Activated T-cell treated with anti-CD3 and anti-CD28 coated beads, Interleukin-2, amount 50 U/mL, for 72 hours (primary cell): ENCODE results near the gene ALG9. TPM values are rescaled to one million over a fixed set of nuclear protein-coding genes. Genes with fewer than 3 reads are reported as not detected.
"Not testable (repeated sequence)": the region's sequence is repeated elsewhere in the genome, so short reads cannot be mapped to it uniquely, and the experiment has no call there.

Source experiments
- ATAC-seq, 2 donors: fragments of 150-1000 bp; cut with Tn5 transposase; replicated peaks in 1 of 2; 2 replicates each; pipeline ENCODE4 v1.10.0; 2021; ENCODE audit warnings: moderate library complexity in 2 of 2, mild to moderate bottlenecking in 1 of 2
- DNase-seq, 2 donors: peaks; one replicate each; pipeline ENCODE4 v3.0.0; 2021 to 2022; ENCODE audit warnings: mixed read lengths in 1 of 2
- H3K27ac Mint-ChIP-seq: one replicate; pipeline ENCODE4 v1.8.0; 2022; ENCODE audit warnings: mild to moderate bottlenecking, moderate library complexity, mixed read lengths
- H3K27me3 Mint-ChIP-seq: one replicate; pipeline ENCODE4 v1.8.0; 2022; ENCODE audit warnings: low read depth, mixed read lengths
- H3K36me3 Mint-ChIP-seq, 2 donors: one replicate each; pipeline ENCODE4 v1.8.0; 2022; ENCODE audit warnings: mixed read lengths in 2 of 2, mild to moderate bottlenecking in 1 of 2; ENCODE audit not compliant: insufficient read depth in 2 of 2
- H3K4me1 Mint-ChIP-seq: one replicate; pipeline ENCODE4 v1.8.0; 2022; ENCODE audit warnings: low read depth, mixed read lengths
- H3K4me3 Mint-ChIP-seq, 2 donors: one replicate each; pipeline ENCODE4 v1.8.0; 2022; ENCODE audit warnings: mild to moderate bottlenecking in 2 of 2, mixed read lengths in 2 of 2, moderate library complexity in 2 of 2
- H3K9me3 Mint-ChIP-seq, 2 donors: one replicate each; pipeline ENCODE4 v1.8.0; 2022; ENCODE audit warnings: mixed read lengths in 2 of 2
- total RNA-seq, 2 donors: library from RNA; stranded (reverse); gene quantifications; one replicate each; pipeline ENCODE4 v1.2.3, GENCODE V29; 2022

ALG9 gene
- total RNA-seq, 2 donors from 2014 or later: 46.1 to 52.5 TPM

DNA sequence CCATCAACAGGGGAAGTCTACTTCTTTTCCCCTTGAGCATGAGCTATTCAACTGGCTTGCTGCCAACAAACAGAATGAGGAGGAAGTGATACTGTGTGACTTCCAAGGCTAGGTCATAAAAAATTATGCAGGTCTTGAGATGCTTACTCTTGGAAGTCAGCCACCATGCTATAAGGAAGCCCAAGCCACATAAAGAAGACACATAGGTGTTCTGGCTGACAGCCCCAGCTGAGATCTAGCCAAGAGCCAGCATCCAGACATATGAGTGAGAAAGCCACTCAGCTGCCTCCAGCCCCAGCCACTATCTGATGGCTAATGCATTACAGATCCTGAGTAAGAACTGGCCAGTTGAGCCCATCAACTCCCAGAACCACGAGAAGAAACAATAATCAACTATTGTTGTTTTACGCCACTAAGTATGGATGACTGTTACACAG lies 74.2 kb downstream of the ALG9 start:
- peaks cover 13 to 18% of the 10 kb centered on the region in 2 donors for H3K36me3 Mint-ChIP-seq
- H3K27ac Mint-ChIP-seq: no peak overlapping the region
- H3K4me3 Mint-ChIP-seq: no peak overlapping the region
- DNase-seq (no peak), ATAC-seq (no peak)
- no peaks in the 10 kb centered on the region for H3K27me3 Mint-ChIP-seq
- H3K4me1 Mint-ChIP-seq: no peaks in the 10 kb centered on the region
- H3K9me3 Mint-ChIP-seq: peaks cover 0 to 1% of the 10 kb centered on the region in 2 donors

DNA sequence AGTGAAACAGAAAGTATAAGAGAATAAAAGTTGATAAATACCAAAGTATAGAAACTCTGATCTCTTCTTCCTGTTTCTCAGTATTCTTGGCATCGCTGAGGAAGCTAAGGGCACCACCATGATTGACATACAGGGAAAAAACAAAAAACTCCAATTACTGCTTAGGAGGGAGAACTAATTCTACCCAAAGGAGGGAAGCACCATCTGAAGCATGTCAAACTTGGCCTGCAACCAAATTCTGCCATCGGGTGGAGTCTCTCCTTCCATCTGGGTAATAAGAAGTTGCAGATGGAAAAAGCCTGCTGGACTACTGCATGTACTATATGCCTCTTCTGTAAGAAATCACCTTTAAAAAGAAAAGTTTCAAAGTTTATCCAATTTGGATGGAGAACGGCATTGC lies 74.7 kb downstream of the ALG9 start:
- Mint-ChIP-seq H3K27ac (no peak overlapping the region), H3K27me3 (no peaks in the 10 kb centered on the region), H3K36me3 (peaks cover 10 to 14% of the 10 kb centered on the region in 2 donors), H3K9me3 (peaks cover 0 to 1% of the 10 kb centered on the region in 2 donors), H3K4me3 (no peak overlapping the region), H3K4me1 (no peaks in the 10 kb centered on the region)
- no peak for ATAC-seq
- DNase-seq: no peak

DNA sequence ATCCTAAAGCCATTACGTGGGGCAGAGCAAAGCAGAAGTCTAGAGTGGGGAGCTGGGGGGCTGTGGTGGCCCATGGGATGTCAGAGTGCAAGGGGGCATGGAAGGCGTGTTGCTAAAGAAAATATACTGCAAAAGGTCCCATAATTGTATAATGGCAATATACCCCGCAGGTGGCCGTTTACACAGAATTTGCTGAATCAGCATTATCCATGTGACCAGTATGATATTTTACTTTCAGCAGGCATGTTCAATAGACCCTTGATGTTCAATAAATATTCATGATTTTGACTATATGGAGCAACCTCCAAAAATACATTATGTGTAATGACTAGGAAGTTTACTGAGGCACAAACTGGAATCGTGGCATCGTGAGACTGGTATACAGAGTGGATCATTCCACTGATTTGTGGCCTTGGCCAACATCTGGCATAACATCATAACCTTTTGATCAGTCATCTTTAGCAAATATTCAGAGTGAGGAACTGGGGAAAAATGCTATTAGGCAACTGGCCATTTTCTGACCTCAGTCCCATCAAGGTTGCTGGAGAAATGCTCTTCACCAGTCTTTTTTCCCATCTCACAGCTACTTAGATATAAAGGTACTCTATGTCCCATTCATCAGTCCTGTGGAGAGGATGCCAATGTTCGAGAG lies 75.9 kb downstream of the ALG9 start:
- Mint-ChIP-seq H3K9me3 (peaks cover 0 to 1% of the 10 kb centered on the region in 2 donors), H3K4me3 (no peak overlapping the region), H3K36me3 (peaks cover 7 to 14% of the 10 kb centered on the region in 2 donors), H3K4me1 (no peaks in the 10 kb centered on the region), H3K27me3 (no peaks in the 10 kb centered on the region), H3K27ac (no peak overlapping the region)
- DNase-seq: no peak
- no peak for ATAC-seq

DNA sequence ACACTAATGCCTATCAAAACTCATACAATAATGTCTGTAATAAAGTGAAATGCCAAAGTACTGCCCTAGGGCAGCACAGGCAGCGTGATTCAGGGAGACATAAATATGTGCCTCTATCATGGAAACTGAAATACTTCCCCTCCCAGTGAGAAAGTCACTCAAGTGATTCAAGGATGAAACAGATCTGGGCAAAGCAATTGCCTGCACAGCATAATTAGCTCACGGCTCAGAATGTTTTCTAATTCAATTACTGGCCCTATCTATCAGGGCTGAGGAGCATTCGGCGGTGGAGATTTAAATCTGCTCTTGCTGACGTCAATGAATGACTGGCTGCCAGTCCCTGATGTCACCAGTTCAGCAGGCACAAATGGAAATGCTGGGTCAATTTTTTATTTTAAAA lies 77.5 kb downstream of the ALG9 start:
- no peak for DNase-seq
- H3K27ac Mint-ChIP-seq: no peak overlapping the region
- H3K4me1 Mint-ChIP-seq: no peaks in the 10 kb centered on the region
- no peak overlapping the region for H3K4me3 Mint-ChIP-seq
- H3K9me3 Mint-ChIP-seq: no peaks in the 10 kb centered on the region
- H3K36me3 Mint-ChIP-seq: peaks cover 2 to 6% of the 10 kb centered on the region in 2 donors
- no peak for ATAC-seq
- H3K27me3 Mint-ChIP-seq: no peaks in the 10 kb centered on the region

DNA sequence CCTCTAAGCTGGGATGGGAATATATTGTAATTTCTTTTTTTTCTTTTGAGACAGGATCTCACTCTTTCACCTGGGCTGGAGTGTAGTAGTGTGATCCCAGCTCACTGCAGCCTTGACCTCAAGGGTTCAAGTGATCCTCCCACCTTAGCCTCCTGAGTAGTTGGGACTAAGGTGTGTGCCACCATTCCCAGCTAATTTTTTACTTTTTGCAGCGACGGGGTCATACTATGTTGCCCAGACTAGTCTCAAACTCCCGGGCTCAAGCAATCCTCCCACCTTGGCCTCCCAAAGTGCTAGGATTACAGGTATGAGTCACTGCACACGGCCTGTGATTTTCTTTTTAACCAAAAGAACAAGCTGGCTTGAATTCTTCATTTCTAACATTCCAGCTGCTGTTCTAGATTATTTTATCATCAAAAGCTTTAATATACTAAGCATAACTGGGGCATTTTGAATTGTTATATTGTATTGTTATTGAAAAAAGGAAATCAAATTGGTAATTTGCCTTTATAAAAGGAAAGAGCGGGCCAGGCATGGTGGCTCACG lies 78.4 kb downstream of the ALG9 start:
- ATAC-seq (no peak), DNase-seq (no peak)
- Mint-ChIP-seq H3K27ac (no peak overlapping the region), H3K4me1 (no peaks in the 10 kb centered on the region), H3K9me3 (no peaks in the 10 kb centered on the region), H3K36me3 (peaks cover 2 to 5% of the 10 kb centered on the region in 2 donors), H3K27me3 (no peaks in the 10 kb centered on the region), H3K4me3 (no peak overlapping the region)

DNA sequence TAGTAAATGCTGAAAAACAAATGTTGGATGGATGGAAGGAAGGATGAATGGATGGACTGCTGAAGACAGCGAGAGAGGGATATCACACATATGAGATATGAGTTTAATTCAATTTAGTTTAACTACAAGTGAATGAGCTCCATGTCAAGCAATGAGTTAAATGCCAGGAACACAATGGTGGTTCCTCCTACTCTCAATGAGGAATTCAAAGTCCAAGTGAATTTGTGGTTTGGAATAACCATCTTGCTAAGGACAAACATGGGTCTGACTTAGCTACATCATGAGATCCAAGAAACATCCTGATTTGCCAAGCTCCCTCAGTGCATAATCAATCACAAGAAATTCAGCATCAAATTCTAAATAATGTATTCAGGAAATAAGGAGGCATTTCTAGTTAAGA lies 79.1 kb downstream of the ALG9 start:
- Mint-ChIP-seq H3K27ac (no peak overlapping the region), H3K9me3 (no peaks in the 10 kb centered on the region), H3K36me3 (peaks cover 2 to 3% of the 10 kb centered on the region in 2 donors), H3K27me3 (no peaks in the 10 kb centered on the region), H3K4me3 (no peak overlapping the region), H3K4me1 (no peaks in the 10 kb centered on the region)
- ATAC-seq: no peak
- no peak for DNase-seq

DNA sequence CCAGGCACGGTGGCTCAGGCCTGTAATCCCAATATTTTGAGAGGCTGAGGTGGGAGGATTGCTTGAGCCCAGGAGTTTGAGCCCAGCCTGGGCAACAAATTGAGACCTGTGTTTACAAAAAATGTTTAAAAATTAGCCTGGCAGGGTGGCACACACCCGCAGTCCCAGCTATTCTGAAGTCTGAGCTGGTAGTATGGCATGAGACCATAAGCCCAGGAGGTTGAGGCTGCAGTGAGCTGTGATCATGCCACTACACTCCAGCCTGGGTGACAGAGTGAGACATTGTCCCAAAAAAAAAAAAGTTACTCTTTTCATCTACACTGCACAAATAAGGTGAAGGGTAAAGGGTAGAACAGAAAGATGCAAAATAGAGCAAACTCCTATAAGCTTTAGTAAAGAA lies 82.9 kb downstream of the ALG9 start:
- DNase-seq: no peak
- peaks cover 0 to 10% of the 10 kb centered on the region in 2 donors for H3K36me3 Mint-ChIP-seq
- H3K4me1 Mint-ChIP-seq: no peaks in the 10 kb centered on the region
- H3K27me3 Mint-ChIP-seq: no peaks in the 10 kb centered on the region
- no peaks in the 10 kb centered on the region for H3K9me3 Mint-ChIP-seq
- H3K27ac Mint-ChIP-seq: no peak overlapping the region
- ATAC-seq: no peak
- H3K4me3 Mint-ChIP-seq: no peak overlapping the region

DNA sequence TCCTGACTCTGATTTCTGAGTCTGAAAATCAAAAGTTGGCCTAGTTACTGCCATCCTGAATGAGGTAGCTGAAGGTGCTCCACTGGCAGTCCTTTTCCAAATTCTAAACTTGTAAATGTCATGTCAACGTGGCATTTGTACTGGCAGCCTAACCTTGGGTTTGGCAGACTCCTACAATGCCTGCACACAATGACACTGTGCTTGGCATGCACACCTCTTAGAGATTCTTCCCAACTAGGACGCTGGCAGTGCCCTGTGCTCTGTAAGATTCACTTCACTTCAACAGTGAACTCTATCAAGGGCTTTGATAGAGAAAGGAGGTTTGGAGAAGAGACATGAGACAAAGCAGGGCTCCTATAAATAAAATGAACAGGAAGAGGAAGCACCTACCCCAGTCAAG lies 83.3 kb downstream of the ALG9 start:
- ATAC-seq (no peak), DNase-seq (no peak)
- H3K4me1 Mint-ChIP-seq: no peaks in the 10 kb centered on the region
- no peak overlapping the region for H3K4me3 Mint-ChIP-seq
- H3K9me3 Mint-ChIP-seq: no peaks in the 10 kb centered on the region
- H3K27ac Mint-ChIP-seq: no peak overlapping the region
- peaks cover 0 to 10% of the 10 kb centered on the region in 2 donors for H3K36me3 Mint-ChIP-seq
- no peaks in the 10 kb centered on the region for H3K27me3 Mint-ChIP-seq

DNA sequence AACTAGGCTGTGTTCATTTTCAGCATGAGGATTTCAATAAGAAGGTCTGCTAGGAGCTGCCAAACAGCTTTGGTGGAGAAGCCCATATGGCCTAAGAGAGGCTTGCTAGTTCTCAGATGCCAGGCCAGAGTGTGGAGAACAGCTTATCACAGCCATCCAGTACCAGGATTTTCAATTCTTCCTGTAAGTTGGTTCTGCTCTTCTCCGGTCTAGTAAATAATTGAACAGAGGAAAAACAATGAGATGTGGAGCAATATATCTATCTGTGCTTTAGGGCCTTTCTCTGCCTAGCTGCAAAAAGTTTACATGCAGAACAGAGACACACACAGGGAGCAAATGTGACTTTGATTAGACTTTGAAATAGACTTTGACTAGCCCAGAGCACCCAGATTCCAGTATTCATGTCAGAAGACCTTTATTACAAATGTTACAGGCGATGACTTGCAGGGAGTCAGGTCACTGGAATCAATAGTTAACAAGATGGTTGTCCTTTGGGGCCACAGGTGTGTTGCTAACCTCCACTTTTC lies 85.4 kb downstream of the ALG9 start:
- H3K4me1 Mint-ChIP-seq: no peaks in the 10 kb centered on the region
- H3K27me3 Mint-ChIP-seq: no peaks in the 10 kb centered on the region

DNA sequence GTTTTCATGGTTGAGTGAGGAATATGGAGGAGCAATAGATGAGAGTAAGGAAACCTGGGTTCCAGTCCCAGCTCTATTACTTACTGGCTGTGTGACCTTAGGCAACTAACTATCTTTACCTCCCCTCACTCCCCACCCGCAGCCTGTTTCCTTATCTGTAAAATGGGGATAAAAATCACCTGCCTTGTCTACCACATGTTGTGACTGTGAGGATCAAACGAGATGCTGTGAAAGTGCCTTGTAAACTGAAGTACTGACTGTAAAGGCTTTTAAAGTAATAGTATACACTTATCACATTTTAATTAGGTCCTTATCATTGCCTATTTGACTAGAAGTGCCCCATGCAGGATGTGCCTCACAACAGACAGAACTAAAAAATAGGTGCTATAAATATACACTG lies 86.3 kb downstream of the ALG9 start:
- no peak for ATAC-seq
- Mint-ChIP-seq H3K9me3 (no peaks in the 10 kb centered on the region), H3K4me1 (no peaks in the 10 kb centered on the region), H3K4me3 (no peak overlapping the region), H3K36me3 (peaks cover 0 to 10% of the 10 kb centered on the region in 2 donors), H3K27ac (no peak overlapping the region), H3K27me3 (no peaks in the 10 kb centered on the region)
- DNase-seq: no peak

More for the DNA sequence above, 85.4 kb downstream of the ALG9 start:
- Mint-ChIP-seq H3K9me3 (no peaks in the 10 kb centered on the region), H3K36me3 (peaks cover 0 to 10% of the 10 kb centered on the region in 2 donors), H3K4me3 (no peak overlapping the region), H3K27ac (no peak overlapping the region)
- DNase-seq (no peak), ATAC-seq (no peak)

DNA sequence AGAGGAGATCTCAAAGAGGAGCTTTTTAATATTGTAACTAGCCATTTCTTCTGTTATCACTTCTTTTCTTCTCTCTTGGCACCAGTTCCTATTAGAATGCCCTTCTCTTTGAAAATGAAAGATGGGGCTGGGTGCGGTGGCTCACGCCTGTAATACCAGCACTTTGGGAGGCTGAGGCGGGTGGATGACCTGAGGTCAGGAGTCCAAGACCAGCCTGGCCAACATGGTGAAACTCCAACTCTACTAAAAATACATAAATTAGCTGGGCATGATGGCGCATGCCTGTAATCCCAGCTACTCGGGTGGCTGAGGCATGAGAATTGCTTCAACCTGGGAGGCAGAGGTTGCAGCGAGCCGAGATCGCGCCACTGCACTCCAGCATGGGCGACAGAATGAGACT lies 87.1 kb downstream of the ALG9 start:
- H3K9me3 Mint-ChIP-seq, H3K4me3 Mint-ChIP-seq, H3K27ac Mint-ChIP-seq, ATAC-seq, H3K4me1 Mint-ChIP-seq, H3K27me3 Mint-ChIP-seq, DNase-seq: not testable (repeated sequence)
- peaks cover 0 to 10% of the 10 kb centered on the region in 2 donors for H3K36me3 Mint-ChIP-seq

DNA sequence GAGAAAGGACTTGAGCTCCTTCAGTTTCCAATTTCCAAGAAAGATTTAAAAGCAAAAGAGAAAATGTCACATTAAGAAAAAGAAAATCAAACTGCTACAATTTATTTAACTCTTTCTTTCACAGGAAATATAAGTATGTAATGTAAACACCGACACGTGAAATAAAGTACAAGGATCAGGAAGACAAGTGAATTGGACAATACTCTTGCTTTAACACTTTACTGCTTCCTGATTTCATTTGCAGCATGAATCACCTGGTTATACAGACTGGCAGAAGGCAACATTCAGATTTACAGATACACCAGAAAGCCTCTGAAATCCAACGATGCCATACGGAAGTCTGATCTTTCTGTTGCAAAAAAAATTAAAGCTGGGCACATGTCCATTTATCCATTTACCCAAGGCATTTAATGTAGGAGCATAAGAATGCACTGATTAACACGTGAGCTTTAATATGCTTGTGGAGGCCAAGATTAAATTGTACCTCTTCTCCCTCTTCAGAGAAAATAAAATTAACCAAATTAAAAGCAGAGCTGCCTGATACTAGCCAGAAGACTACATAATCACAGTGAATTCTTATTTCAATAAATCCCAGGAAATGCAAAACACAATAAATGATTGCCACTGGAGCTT lies 89.2 kb downstream of the ALG9 start:
- no peak for DNase-seq
- ATAC-seq: no peak
- Mint-ChIP-seq H3K27me3 (no peaks in the 10 kb centered on the region), H3K27ac (no peak overlapping the region), H3K36me3 (peaks cover 0 to 10% of the 10 kb centered on the region in 2 donors), H3K4me3 (no peak overlapping the region), H3K9me3 (no peaks in the 10 kb centered on the region), H3K4me1 (no peaks in the 10 kb centered on the region)

DNA sequence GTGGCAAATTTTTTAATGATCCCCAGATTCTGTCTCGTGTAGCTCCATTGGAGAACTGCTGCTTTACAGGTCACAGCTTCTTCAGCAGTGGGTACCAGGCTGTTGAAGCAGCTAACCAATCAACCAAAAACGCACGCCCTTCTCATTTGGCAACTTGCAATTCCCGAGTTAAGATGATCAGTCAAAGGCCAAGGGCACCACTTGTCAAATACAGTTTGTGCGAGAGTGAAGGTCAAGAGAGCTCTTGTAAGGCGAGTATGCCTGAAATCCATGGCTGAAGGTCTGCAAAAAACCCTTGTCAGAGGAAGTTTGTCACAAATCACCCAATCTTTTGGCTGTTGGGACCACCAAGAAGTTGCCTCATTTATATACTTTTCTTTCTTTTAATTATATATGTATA lies 92.3 kb downstream of the ALG9 start:
- no peak overlapping the region for H3K27ac Mint-ChIP-seq
- ATAC-seq (no peak), DNase-seq (no peak)
- no peaks in the 10 kb centered on the region for H3K36me3 Mint-ChIP-seq
- H3K9me3 Mint-ChIP-seq: no peaks in the 10 kb centered on the region
- H3K4me1 Mint-ChIP-seq: no peaks in the 10 kb centered on the region
- H3K4me3 Mint-ChIP-seq: no peak overlapping the region
- no peaks in the 10 kb centered on the region for H3K27me3 Mint-ChIP-seq
